H9 (cell line): ENCODE measurements around the gene A1CF. TPM values are rescaled to one million over a fixed set of nuclear protein-coding genes. Genes with fewer than 3 reads are reported as not detected.

Experiments
- DNase-seq: peaks from one replicate; pipeline ENCODE4 v3.0.0-alpha.2; 2017
- H2AFZ ChIP-seq: one replicate; pipeline ENCODE4 v1.6.1; 2013; ENCODE audit warnings: mild to moderate bottlenecking, low read length, control low read depth, moderate library complexity
- H2AK5ac ChIP-seq: 2 replicates; pipeline ENCODE4 v1.6.1; 2013; ENCODE audit warnings: low read length, control low read depth, mixed read lengths; ENCODE audit not compliant: insufficient read length
- H2BK120ac ChIP-seq: one replicate; pipeline ENCODE4 v1.6.1; 2013; ENCODE audit warnings: low read depth, mild to moderate bottlenecking, low read length, control low read depth, inconsistent platforms; ENCODE audit not compliant: poor library complexity, severe bottlenecking
- H2BK12ac ChIP-seq: 2 replicates; pipeline ENCODE4 v1.6.1; 2013; ENCODE audit warnings: low read length, control low read depth, mixed read lengths, low read depth; ENCODE audit not compliant: insufficient read length
- H2BK15ac ChIP-seq: 2 replicates; pipeline ENCODE4 v1.6.1; 2013; ENCODE audit warnings: low read depth, low read length, control low read depth
- H2BK20ac ChIP-seq: one replicate; pipeline ENCODE4 v1.6.1; 2013; ENCODE audit warnings: low read depth, mild to moderate bottlenecking, low read length, control low read depth, inconsistent platforms; ENCODE audit not compliant: poor library complexity, severe bottlenecking
- H2BK5ac ChIP-seq: 2 replicates; pipeline ENCODE4 v1.6.1; 2013; ENCODE audit warnings: low read length, control low read depth, mixed read lengths; ENCODE audit not compliant: insufficient read length
- H3K14ac ChIP-seq: 2 replicates; pipeline ENCODE4 v1.6.1; 2013; ENCODE audit warnings: low read length, control low read depth; ENCODE audit not compliant: insufficient read depth
- H3K18ac ChIP-seq: 2 replicates; pipeline ENCODE4 v1.6.1; 2013; ENCODE audit warnings: low read depth, mild to moderate bottlenecking, mixed read lengths, low read length, control low read depth; ENCODE audit not compliant: insufficient read length
- H3K23ac ChIP-seq: 2 replicates; pipeline ENCODE4 v1.6.1; 2013; ENCODE audit warnings: low read length, control low read depth, mixed read lengths, low read depth; ENCODE audit not compliant: insufficient read length
- H3K23me2 ChIP-seq: 2 replicates; pipeline ENCODE4 v1.6.1; 2013; ENCODE audit warnings: low read depth, mild to moderate bottlenecking, mixed read lengths, low read length, control low read depth; ENCODE audit not compliant: insufficient read length, poor library complexity, severe bottlenecking
- H3K27ac ChIP-seq: 2 replicates; pipeline ENCODE4 v1.5.1; 2013; ENCODE audit warnings: low read length, control low read depth, mixed read lengths, low read depth; ENCODE audit not compliant: insufficient read length
- H3K27me3 ChIP-seq: 2 replicates; pipeline ENCODE4 v1.6.1; 2013; ENCODE audit warnings: low read length, control low read depth, inconsistent platforms; ENCODE audit not compliant: insufficient read depth
- H3K4ac ChIP-seq: 2 replicates; pipeline ENCODE4 v1.6.1; 2013; ENCODE audit warnings: low read depth, mild to moderate bottlenecking, control low read depth, inconsistent platforms, low read length, moderate library complexity
- H3K4me1 ChIP-seq: 2 replicates; pipeline ENCODE4 v1.6.1; 2013; ENCODE audit warnings: low read length, control low read depth, inconsistent platforms; ENCODE audit not compliant: insufficient read depth
- H3K4me2 ChIP-seq: 2 replicates; pipeline ENCODE4 v1.6.1; 2013; ENCODE audit warnings: low read length, control low read depth, mixed read lengths; ENCODE audit not compliant: insufficient read length, insufficient read depth
- H3K56ac ChIP-seq: 2 replicates; pipeline ENCODE4 v1.6.1; 2013; ENCODE audit warnings: low read depth, mild to moderate bottlenecking, mixed read lengths, low read length, control low read depth; ENCODE audit not compliant: insufficient read length
- H3K79me1 ChIP-seq: 2 replicates; pipeline ENCODE4 v1.6.1; 2013; ENCODE audit warnings: low read depth, mild to moderate bottlenecking, moderate library complexity, low read length, control low read depth, inconsistent platforms; ENCODE audit not compliant: insufficient read depth, poor library complexity, severe bottlenecking
- H3K79me2 ChIP-seq: 2 replicates; pipeline ENCODE4 v1.6.1; 2013; ENCODE audit warnings: low read length, control low read depth, inconsistent platforms; ENCODE audit not compliant: insufficient read depth
- H3K9ac ChIP-seq: 2 replicates; pipeline ENCODE4 v1.6.1; 2013; ENCODE audit warnings: low read length, control low read depth, mixed read lengths; ENCODE audit not compliant: insufficient read length; ENCODE audit errors: extremely low read depth
- H3K9me3 ChIP-seq: one replicate; pipeline ENCODE4 v1.6.1; 2013; ENCODE audit warnings: low read depth, low read length, inconsistent platforms; ENCODE audit not compliant: control insufficient read depth
- H3T11ph ChIP-seq: one replicate; pipeline ENCODE4 v1.6.1; 2013; ENCODE audit warnings: mild to moderate bottlenecking, low read length, control low read depth, inconsistent platforms
- H4K20me1 ChIP-seq: one replicate; pipeline ENCODE4 v1.6.1; 2013; ENCODE audit not compliant: control insufficient read depth, insufficient read length, insufficient read depth
- H4K5ac ChIP-seq: 2 replicates; pipeline ENCODE4 v1.6.1; 2013; ENCODE audit warnings: low read depth, mild to moderate bottlenecking, mixed read lengths, low read length, control low read depth; ENCODE audit not compliant: insufficient read length
- H4K8ac ChIP-seq: replicated peaks from 2 replicates; pipeline ENCODE4 v1.6.1; 2013; ENCODE audit warnings: low read length, control low read depth, mixed read lengths, low read depth; ENCODE audit not compliant: insufficient read length
- H4K91ac ChIP-seq: 2 replicates; pipeline ENCODE4 v1.6.1; 2013; ENCODE audit warnings: low read depth, mild to moderate bottlenecking, moderate library complexity, mixed read lengths, low read length, control low read depth; ENCODE audit not compliant: insufficient read length
- H3K27ac Mint-ChIP-seq, 3 experiments: 2 replicates in 2 of 3; 3 replicates in 1 of 3; pipeline ENCODE4 v1.8.0; 2020 to 2021; ENCODE audit warnings: mixed read lengths in 3 of 3, mild to moderate bottlenecking in 1 of 3, moderate library complexity in 1 of 3
- H3K27me3 Mint-ChIP-seq: 2 replicates; pipeline ENCODE4 v1.8.0; 2021; ENCODE audit warnings: low read depth, mild to moderate bottlenecking, moderate library complexity, mixed read lengths
- H3K36me3 Mint-ChIP-seq, 3 experiments: 2 replicates in 2 of 3; 3 replicates in 1 of 3; pipeline ENCODE4 v1.8.0; 2020 to 2021; ENCODE audit warnings: low read depth in 3 of 3, mixed read lengths in 3 of 3; ENCODE audit not compliant: insufficient read depth in 1 of 3
- H3K4me1 Mint-ChIP-seq, 2 experiments: 2 replicates each; pipeline ENCODE4 v1.8.0; 2020; ENCODE audit warnings: mixed read lengths in 2 of 2
- H3K4me3 Mint-ChIP-seq, 2 experiments: 2 replicates in 1 of 2; 3 replicates in 1 of 2; pipeline ENCODE4 v1.8.0; 2020 to 2021; ENCODE audit warnings: mild to moderate bottlenecking in 2 of 2, mixed read lengths in 2 of 2, moderate library complexity in 1 of 2
- H3K9me3 Mint-ChIP-seq, 2 experiments: 2 replicates in 1 of 2; 3 replicates in 1 of 2; pipeline ENCODE4 v1.8.0; 2020; ENCODE audit warnings: mild to moderate bottlenecking in 2 of 2, mixed read lengths in 2 of 2, moderate library complexity in 1 of 2
- WGBS: extraction: QIAGEN DNeasy Blood & Tissue Kit; methylation state at CpG from one replicate; pipeline ENCODE4 v1.1.7; 2013; ENCODE audit warnings: missing lambda C conversion rate, low lambda C conversion rate, mixed read lengths; ENCODE audit not compliant: insufficient read length; ENCODE audit errors: extremely low coverage; 5-methylcytosine and 5-hydroxymethylcytosine counted together
- total RNA-seq: library from RNA; stranded (reverse); gene quantifications from 2 replicates; pipeline ENCODE4 v1.2.1, GENCODE V29; 2021
- TF ChIP-seq, protein P1 (sequence below): fragments of 200-600 bp; sonication (generic); conservative IDR thresholded peaks from 3 replicates; pipeline ENCODE4 v1.8.0; 2021; ENCODE audit warnings: antibody characterized with exemption, mild to moderate bottlenecking

The A1CF gene
- total RNA-seq, 1 experiment from 2014 or later: not detected

DNA sequence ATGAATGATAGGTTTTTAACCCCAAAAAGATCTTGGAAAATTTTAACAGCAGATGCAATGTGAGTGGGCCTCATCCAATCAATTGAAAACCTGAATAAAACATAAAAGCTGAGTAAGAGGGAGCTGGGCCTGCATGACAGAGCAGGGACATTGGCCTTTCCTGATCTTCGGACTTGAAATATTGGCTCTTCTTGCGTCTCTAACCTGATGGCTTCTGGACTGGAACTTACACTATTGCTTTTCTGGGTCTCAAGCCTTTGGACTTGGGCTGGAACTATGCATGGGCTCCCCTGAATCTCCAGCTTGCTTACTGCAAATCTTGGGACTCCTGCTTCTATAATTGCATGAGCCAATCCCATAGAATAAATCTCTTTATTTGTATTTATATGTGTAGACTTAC lies 9.0 kb downstream of the A1CF start:
- H3K4ac ChIP-seq: no peak overlapping the region
- no peak overlapping the region for H3K23ac ChIP-seq
- no peak overlapping the region for H2BK5ac ChIP-seq
- WGBS: no CpG with 5 or more reads among the region's 2 CpGs
- no peak overlapping the region for H2AFZ ChIP-seq
- H2BK12ac ChIP-seq: no peak overlapping the region
- H2BK20ac ChIP-seq: no peak overlapping the region
- no peaks in the 10 kb centered on the region for H3K23me2 ChIP-seq
- no peak overlapping the region for H3K56ac ChIP-seq
- no peak for DNase-seq
- no peak overlapping the region for H3K27ac ChIP-seq
- H2BK120ac ChIP-seq: no peak overlapping the region
- no peaks in the 10 kb centered on the region for H3K4me1 ChIP-seq
- no peak overlapping the region for H3K14ac ChIP-seq
- no peak overlapping the region for H3T11ph ChIP-seq
- H4K20me1 ChIP-seq: no peaks in the 10 kb centered on the region
- peaks cover 0 to 2% of the 10 kb centered on the region in 2 experiments; a peak in 1 of 4 replicates for H3K4me1 Mint-ChIP-seq
- no peak overlapping the region for H4K5ac ChIP-seq
- H3K18ac ChIP-seq: no peak overlapping the region
- H3K27me3 ChIP-seq: no peaks in the 10 kb centered on the region
- H3K27ac Mint-ChIP-seq: no peak overlapping the region
- H3K27me3 Mint-ChIP-seq: no peaks in the 10 kb centered on the region
- no peaks in the 10 kb centered on the region for H3K79me1 ChIP-seq
- no peak overlapping the region for H3K9ac ChIP-seq
- H4K91ac ChIP-seq: no peak overlapping the region
- H2BK15ac ChIP-seq: no peak overlapping the region
- H2AK5ac ChIP-seq: no peak overlapping the region
- no peak overlapping the region for H3K4me2 ChIP-seq
- TF ChIP-seq, protein P1, sequence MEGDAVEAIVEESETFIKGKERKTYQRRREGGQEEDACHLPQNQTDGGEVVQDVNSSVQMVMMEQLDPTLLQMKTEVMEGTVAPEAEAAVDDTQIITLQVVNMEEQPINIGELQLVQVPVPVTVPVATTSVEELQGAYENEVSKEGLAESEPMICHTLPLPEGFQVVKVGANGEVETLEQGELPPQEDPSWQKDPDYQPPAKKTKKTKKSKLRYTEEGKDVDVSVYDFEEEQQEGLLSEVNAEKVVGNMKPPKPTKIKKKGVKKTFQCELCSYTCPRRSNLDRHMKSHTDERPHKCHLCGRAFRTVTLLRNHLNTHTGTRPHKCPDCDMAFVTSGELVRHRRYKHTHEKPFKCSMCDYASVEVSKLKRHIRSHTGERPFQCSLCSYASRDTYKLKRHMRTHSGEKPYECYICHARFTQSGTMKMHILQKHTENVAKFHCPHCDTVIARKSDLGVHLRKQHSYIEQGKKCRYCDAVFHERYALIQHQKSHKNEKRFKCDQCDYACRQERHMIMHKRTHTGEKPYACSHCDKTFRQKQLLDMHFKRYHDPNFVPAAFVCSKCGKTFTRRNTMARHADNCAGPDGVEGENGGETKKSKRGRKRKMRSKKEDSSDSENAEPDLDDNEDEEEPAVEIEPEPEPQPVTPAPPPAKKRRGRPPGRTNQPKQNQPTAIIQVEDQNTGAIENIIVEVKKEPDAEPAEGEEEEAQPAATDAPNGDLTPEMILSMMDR: no peak
- H3K79me2 ChIP-seq: no peaks in the 10 kb centered on the region
- H3K36me3 Mint-ChIP-seq: no peaks in the 10 kb centered on the region
- H3K9me3 ChIP-seq: no peaks in the 10 kb centered on the region
- H4K8ac ChIP-seq: no peak overlapping the region
- H3K9me3 Mint-ChIP-seq: no peaks in the 10 kb centered on the region
- H3K4me3 Mint-ChIP-seq: no peak overlapping the region
